RWPE1 (cell line): ENCODE measurements around the gene CDYL2.

Experiments
- CTCF ChIA-PET: fragments of 350-600 bp; sonication (Branson Sonifier 250); formaldehyde crosslinking; extraction: SDS; loops from one replicate; lab custom pipeline; 2021; lab: Yijun Ruan, JAX
- POLR2A ChIA-PET: fragments of 400-600 bp; formaldehyde crosslinking; extraction: SDS; loops from one replicate; lab custom pipeline; 2020; ENCODE audit warnings: antibody characterized with exemption; ENCODE audit not compliant: low non-redundant PET; lab: Yijun Ruan, JAX
- DNase-seq: peaks from one replicate; pipeline ENCODE4 v3.0.0; 2012; ENCODE audit warnings: low spot score
- H3K27ac ChIP-seq: fragments of 450-650 bp; 2 replicates; pipeline ENCODE4 v1.5.1; 2017
- CTCF ChIP-seq: fragments of 450-650 bp; conservative IDR thresholded peaks from 2 replicates; pipeline ENCODE4 v1.5.1; 2017; ENCODE audit warnings: low read depth, mild to moderate bottlenecking

The CDYL2 gene

GRCh38 chr16:80671281-80671849 is 133.0 kb downstream of the CDYL2 start:
- DNase-seq: no peak
- no peak overlapping the region for H3K27ac ChIP-seq
- POLR2A ChIA-PET: no interaction called here
- CTCF ChIA-PET: interaction anchor here (0.5 to 0.6 kb wide), 2 partner anchors 11 to 175 kb away, joined by 3 to 4 read pairs; no protein-coding TSS in a partner anchor
- no peak for TF ChIP-seq CTCF

GRCh38 chr16:80670170-80670865 is 134.1 kb downstream of the CDYL2 start:
- CTCF ChIA-PET: no interaction called here

GRCh38 chr16:80669673-80670072 is 134.7 kb downstream of the CDYL2 start:
- ChIA-PET POLR2A (no interaction called here), CTCF (no interaction called here)

More at GRCh38 chr16:80670170-80670865, 134.1 kb downstream of the CDYL2 start:
- H3K27ac ChIP-seq: no peak overlapping the region
- no peak for DNase-seq
- TF ChIP-seq CTCF: no peak
- POLR2A ChIA-PET: no interaction called here

GRCh38 chr16:80667925-80668324 is 136.5 kb downstream of the CDYL2 start:
- POLR2A ChIA-PET: no interaction called here
- DNase-seq: no peak

More at GRCh38 chr16:80669673-80670072, 134.7 kb downstream of the CDYL2 start:
- no peak for DNase-seq
- no peak for TF ChIP-seq CTCF
- no peak overlapping the region for H3K27ac ChIP-seq

GRCh38 chr16:80667251-80667560 is 137.2 kb downstream of the CDYL2 start:
- ChIA-PET POLR2A (no interaction called here), CTCF (no interaction called here)
- no peak for TF ChIP-seq CTCF
- DNase-seq: no peak
- H3K27ac ChIP-seq: no peak overlapping the region

More at GRCh38 chr16:80667925-80668324, 136.5 kb downstream of the CDYL2 start:
- CTCF ChIA-PET: no interaction called here
- H3K27ac ChIP-seq: no peak overlapping the region
- no peak for TF ChIP-seq CTCF

- ChIA-PET POLR2A (no interaction called here), CTCF (no interaction called here)
- H3K27ac ChIP-seq: no peak overlapping the region
- TF ChIP-seq CTCF: no peak
- DNase-seq: no peak
These were observed 137.8 kb downstream of the CDYL2 start for GRCh38 chr16:80666378-80667250.
